HepG2 (cell line): ENCODE data around the gene HDLBP. TPM values are rescaled to one million over a fixed set of nuclear protein-coding genes. Genes with fewer than 3 reads are reported as not detected.
A peak's percentile ranks its signal among the peaks of the same experiment; 100 is the strongest.

Experiments
- ATAC-seq: fragments of 200-7000 bp; cut with Tn5 transposase; 3 replicates; pipeline ENCODE4 v1.9.1; 2020; ENCODE audit warnings: mild to moderate bottlenecking, moderate library complexity
- BruUV-seq: library from RNA; stranded (reverse); fragments of 400-500 nt; replicated peaks from 2 replicates; lab custom pipeline; 2021; lab: Mats Ljungman, UMichigan
- CTCF ChIA-PET: fragments of 300-600 bp; formaldehyde crosslinking; extraction: SDS; loops from one replicate; lab custom pipeline; 2021; ENCODE audit warnings: low total read pairs, inconsistent platforms, low intra/inter-chr PET ratio; lab: Yijun Ruan, JAX
- POLR2A ChIA-PET: fragments of 350-600 bp; sonication (Branson Sonifier 250); formaldehyde crosslinking; loops from one replicate; lab custom pipeline; 2020; ENCODE audit warnings: antibody characterized with exemption, inconsistent platforms; lab: Yijun Ruan, JAX
- DNase-seq: peaks from one replicate; pipeline ENCODE4 v3.0.0-alpha.2; 2015; ENCODE audit warnings: low spot score
- FAIRE-seq: peaks from 3 replicates; lab custom pipeline; 2011; peaks lifted over from hg19 to GRCh38; lab: Jason Lieb, UNC
- H2AFZ ChIP-seq: one replicate; pipeline ENCODE4 v1.6.1; 2011; ENCODE audit warnings: low read length, inconsistent platforms
- H3K27ac ChIP-seq: fragments of 300-600 bp; 3 replicates; pipeline ENCODE4 v1.8.0; 2011; ENCODE audit warnings: mixed run types, mild to moderate bottlenecking, mixed read lengths, low read length, inconsistent platforms; ENCODE audit not compliant: insufficient read depth; ENCODE audit errors: extremely low read length
- H3K27me3 ChIP-seq, 2 experiments: fragments of 200-600 bp in 1 of 2; 2 replicates in 1 of 2; 3 replicates in 1 of 2; pipeline versions ENCODE4 v1.6.0 to v1.8.0; 2011; ENCODE audit warnings: low read length in 2 of 2, mild to moderate bottlenecking in 2 of 2, moderate library complexity in 2 of 2, inconsistent platforms in 1 of 2; ENCODE audit not compliant: insufficient read depth in 2 of 2, control insufficient read depth in 1 of 2
- H3K36me3 ChIP-seq, 2 experiments: fragments of 200-600 bp in 1 of 2; replicated peaks in 1 of 2; 2 replicates in 1 of 2; 3 replicates in 1 of 2; pipeline versions ENCODE4 v1.5.1 to v1.8.0; 2011; ENCODE audit warnings: low read length in 2 of 2, inconsistent platforms in 1 of 2; ENCODE audit not compliant: insufficient read depth in 2 of 2, control insufficient read depth in 1 of 2
- H3K4me1 ChIP-seq: 2 replicates; pipeline ENCODE4 v1.5.1; 2012; ENCODE audit warnings: low read length, inconsistent platforms; ENCODE audit not compliant: insufficient read depth
- H3K4me2 ChIP-seq: 2 replicates; pipeline ENCODE4 v1.6.0; 2011; ENCODE audit warnings: low read depth, low read length, inconsistent platforms
- H3K4me3 ChIP-seq, 3 experiments: fragments of 200-600 bp in 1 of 3; sonication (generic), shearing (Covaris generic) in 1 of 3; replicated peaks in 1 of 3; 2 replicates each; pipeline ENCODE4 v1.5.1; 2011 to 2016; ENCODE audit warnings: low read length in 3 of 3, inconsistent platforms in 2 of 3, low read depth in 2 of 3, mild to moderate bottlenecking in 2 of 3, control low read depth in 1 of 3, mixed read lengths in 1 of 3; ENCODE audit not compliant: insufficient read depth in 1 of 3
- H3K79me2 ChIP-seq: one replicate; pipeline ENCODE4 v1.6.1; 2011; ENCODE audit warnings: low read length, inconsistent platforms; ENCODE audit not compliant: insufficient read depth
- H3K9ac ChIP-seq: 2 replicates; pipeline ENCODE4 v1.6.0; 2011; ENCODE audit warnings: mild to moderate bottlenecking, low read depth, low read length, inconsistent platforms; ENCODE audit not compliant: insufficient read depth
- H3K9me3 ChIP-seq: 2 replicates; pipeline ENCODE4 v1.5.1; 2012; ENCODE audit warnings: mild to moderate bottlenecking, low read length
- H4K20me1 ChIP-seq: 2 replicates; pipeline ENCODE4 v1.6.0; 2011; ENCODE audit warnings: inconsistent platforms, mild to moderate bottlenecking, low read length, moderate library complexity; ENCODE audit not compliant: insufficient read depth
- ATF3 ChIP-seq: sonication (generic); formaldehyde crosslinking; IDR thresholded peaks from 2 replicates; pipeline ENCODE4 v1.4.0; 2020; ENCODE audit warnings: missing genetic modification reagents
- ATF6 ChIP-seq: sonication (generic); formaldehyde crosslinking; conservative IDR thresholded peaks from 2 replicates; pipeline ENCODE4 v1.4.0; 2020; ENCODE audit warnings: missing genetic modification reagents
- CHCHD3 ChIP-seq: sonication (generic); formaldehyde crosslinking; IDR thresholded peaks from 2 replicates; pipeline ENCODE4 v1.8.0; 2022; ENCODE audit warnings: mild to moderate bottlenecking, missing genetic modification reagents, moderate library complexity
- ISL2 ChIP-seq: sonication (generic); formaldehyde crosslinking; IDR thresholded peaks from 2 replicates; pipeline ENCODE4 v1.5.0; 2020; ENCODE audit warnings: missing genetic modification reagents
- MNT ChIP-seq: fragments of 450-650 bp; IDR thresholded peaks from 2 replicates; pipeline ENCODE4 v1.6.1; 2016
- MXI1 ChIP-seq: IDR thresholded peaks from 3 replicates; pipeline ENCODE4 v1.6.1; 2012; ENCODE audit warnings: low read depth, low read length, inconsistent platforms, borderline replicate concordance
- NR0B2 ChIP-seq: sonication (generic); formaldehyde crosslinking; IDR thresholded peaks from 2 replicates; pipeline ENCODE4 v1.4.0; 2020; ENCODE audit warnings: mild to moderate bottlenecking, missing genetic modification reagents
- POLR2A ChIP-seq, 2 experiments: IDR thresholded peaks; 2 replicates each; pipeline ENCODE4 v1.6.1; 2011; ENCODE audit warnings: low read depth in 2 of 2, low read length in 2 of 2, mild to moderate bottlenecking in 1 of 2, moderate library complexity in 1 of 2; ENCODE audit not compliant: insufficient read depth in 1 of 2
- POLR2G ChIP-seq: fragments of 200-400 bp; formaldehyde crosslinking; IDR thresholded peaks from 2 replicates; pipeline ENCODE4 v1.6.1; 2018; ENCODE audit warnings: mild to moderate bottlenecking, low read depth, low read length, moderate library complexity
- RBM22 ChIP-seq: fragments of 200-400 bp; formaldehyde crosslinking; optimal IDR thresholded peaks from 2 replicates; pipeline ENCODE3; 2017; ENCODE audit warnings: mild to moderate bottlenecking, low read length, moderate library complexity
- SRY ChIP-seq: sonication (generic); formaldehyde crosslinking; IDR thresholded peaks from 2 replicates; pipeline ENCODE4 v1.8.0; 2022; ENCODE audit warnings: mild to moderate bottlenecking, missing genetic modification reagents
- ZBTB8A ChIP-seq: sonication (generic); formaldehyde crosslinking; IDR thresholded peaks from 2 replicates; pipeline ENCODE4 v1.4.0; 2020; ENCODE audit warnings: mild to moderate bottlenecking, low read depth, missing genetic modification reagents, borderline replicate concordance
- ZFP82 ChIP-seq: sonication (generic); formaldehyde crosslinking; IDR thresholded peaks from 2 replicates; pipeline ENCODE4 v1.5.1; 2020; ENCODE audit warnings: mild to moderate bottlenecking, missing genetic modification reagents, borderline replicate concordance
- ZFX ChIP-seq: sonication (generic); formaldehyde crosslinking; IDR thresholded peaks from 2 replicates; pipeline ENCODE4 v1.4.0; 2020; ENCODE audit warnings: mild to moderate bottlenecking, low read depth, missing genetic modification reagents, moderate library complexity
- ZNF317 ChIP-seq: sonication (generic); formaldehyde crosslinking; IDR thresholded peaks from 2 replicates; pipeline ENCODE4 v1.5.0; 2020; ENCODE audit warnings: mild to moderate bottlenecking, missing genetic modification reagents
- ZNF430 ChIP-seq: sonication (generic); formaldehyde crosslinking; IDR thresholded peaks from 2 replicates; pipeline ENCODE4 v1.9.0; 2021; ENCODE audit warnings: mild to moderate bottlenecking, missing genetic modification reagents
- ZSCAN25 ChIP-seq: sonication (generic); formaldehyde crosslinking; IDR thresholded peaks from 2 replicates; pipeline ENCODE4 v1.8.0; 2022; ENCODE audit warnings: mild to moderate bottlenecking, missing genetic modification reagents
- WGBS: methylation state at CpG from one replicate; pipeline ENCODE4 v1.1.6; 2017; ENCODE audit warnings: low lambda C conversion rate; 5-methylcytosine and 5-hydroxymethylcytosine counted together
- in situ Hi-C: cut with HindIII; loops from 2 replicates; pipeline ENCODE4 v1.10.0; 2017; ENCODE audit warnings: low pct_unique_long_range_greater_than_20kb; ENCODE audit not compliant: extremely low pct_ligation_motif_present
- intact Hi-C: fragments of 100-400 bp; cut with micrococcal nuclease; formaldehyde crosslinking; loops from one replicate; pipeline ENCODE4 v1.10.0; 2022; ENCODE audit not compliant: unreplicated experiment
- polyA plus RNA-seq, 8 experiments: library from polyadenylated mRNA; depleted of rRNA in 3 of 8; stranded (reverse) in 7 of 8; unstranded in 1 of 8; fragments of >200 nt; fragmentation: Illumina TruSeq in 4 of 8; extraction: Trizol in 4 of 8; gene quantifications; 2 replicates each; pipeline versions ENCODE4 v1.2.1 to v1.2.3, GENCODE V29; 2011 to 2016; ENCODE audit warnings: low read depth in 4 of 8, missing spikeins in 1 of 8, mixed read lengths in 1 of 8; ENCODE audit not compliant: insufficient read depth in 1 of 8
- total RNA-seq, 5 experiments: library from RNA; depleted of rRNA; stranded (reverse); fragments of >200 nt; fragmentation: Illumina TruSeq; extraction: Trizol; gene quantifications; 2 replicates each; pipeline ENCODE4 v1.2.3, GENCODE V29; 2016; ENCODE audit warnings: low read depth in 1 of 5

Gene HDLBP
- total and polyA plus RNA-seq, 2 of the 13 experiments (the other 11 are each of a cell fraction or from before 2014, with no cell fraction given), result 464 to 707 TPM

- Histone ChIP-seq H3K9ac (no peak overlapping the region), H3K4me2 (no peak overlapping the region), H3K36me3 (peaks cover 34 to 70% of the 10 kb centered on the region in 2 experiments), H3K27me3 (no peaks in the 10 kb centered on the region), H2AFZ (no peak overlapping the region), H3K79me2 (peaks cover 14% of the 10 kb centered on the region), H3K27ac (no peak overlapping the region), H4K20me1 (peaks cover 39% of the 10 kb centered on the region; the same call in 1 of the 2 replicates), H3K4me1 (peaks cover 45% of the 10 kb centered on the region), H3K4me3 (no peak overlapping the region), H3K9me3 (no peaks in the 10 kb centered on the region)
- FAIRE-seq, result no peak
- no peak for ATAC-seq
- no peak for DNase-seq
- BruUV-seq, result no TSS peak
- ChIA-PET CTCF (no interaction called here), POLR2A (no interaction called here)
- TF ChIP-seq SRY (CRISPR knock-in tag), result no peak; the same call in 1 of the 2 replicates
- no peak for TF ChIP-seq MXI1
- peak in 1 of 2 experiments; percentile 26; a peak in 2 of 4 replicates for TF ChIP-seq POLR2A (IDR thresholded peaks at IDR 0.05; ENCODE audit: insufficient read depth in 1 of 2, low read depth in 2 of 2, low read length in 2 of 2)
- TF ChIP-seq RBM22, result peak; percentile 80
- TF ChIP-seq ATF3 (CRISPR knock-in tag), result no peak
- peak; percentile 22; the same call in 1 of the 2 replicates for TF ChIP-seq POLR2G
- TF ChIP-seq MNT, result no peak
- TF ChIP-seq ISL2, result 0 out of 2 replicates have a peak, but pooled peaks have one; percentile 10
- no peak for TF ChIP-seq ZBTB8A (CRISPR knock-in tag)
- TF ChIP-seq ZFP82, result no peak
- TF ChIP-seq ZNF317 (CRISPR knock-in tag), result no peak
- TF ChIP-seq NR0B2 (CRISPR knock-in tag), result no peak
- no peak for TF ChIP-seq ZFX (CRISPR knock-in tag)
- TF ChIP-seq ZNF430 (CRISPR knock-in tag), result 0 out of 2 replicates have a peak, but pooled peaks have one; percentile 32
- no peak for TF ChIP-seq CHCHD3 (CRISPR knock-in tag)
- TF ChIP-seq ZSCAN25 (CRISPR knock-in tag), result 0 out of 2 replicates have a peak, but pooled peaks have one; percentile 5
- TF ChIP-seq ATF6 (CRISPR knock-in tag), result no peak
- 92% methylated on average over 8 of the region's 8 CpGs for WGBS
- intact Hi-C loops (loop anchor here (10.0 kb wide), 1 partner anchor 373 kb away; no protein-coding TSS in a partner anchor), in situ Hi-C loops (no loop called here)
Measured at GRCh38 chr2:241227594-241227993, 87.9 kb downstream of the HDLBP start.
